CD4-positive, alpha-beta T cell treated with Interleukin-1 beta for 1 hour (primary cell): Measurements from ENCODE around the gene SYTL3.

Experiments
- DNase-seq, 2 donors: peaks; one replicate each; pipeline ENCODE4 v3.0.0-alpha.2; 2020 to 2022

The SYTL3 gene

GRCh38 chr6:158801655-158802294 lies 151.9 kb downstream of the SYTL3 start:
- DNase-seq = no peak

- DNase-seq = peak in 1 of 2 donors; percentile 76
These were observed 153.9 kb downstream of the SYTL3 start for GRCh38 chr6:158803733-158804143.

- no peak for DNase-seq
These were observed 154.4 kb downstream of the SYTL3 start for GRCh38 chr6:158804207-158804606.

GRCh38 chr6:158805698-158806377 lies 156.0 kb downstream of the SYTL3 start:
- DNase-seq = peak in 1 of 2 donors; percentile 37

- peak in 1 of 2 donors; percentile 41 for DNase-seq
These were observed 157.9 kb downstream of the SYTL3 start for GRCh38 chr6:158807515-158808441.

- DNase-seq = peak in 1 of 2 donors; percentile 19
These were observed 158.6 kb downstream of the SYTL3 start for GRCh38 chr6:158808442-158808833.

- peak; percentile 66 to 73 for DNase-seq
These were observed 159.3 kb downstream of the SYTL3 start for GRCh38 chr6:158808941-158809678.

- DNase-seq = peak in 1 of 2 donors; percentile 22
These were observed 160.6 kb downstream of the SYTL3 start for GRCh38 chr6:158810155-158811095.

- peak in 1 of 2 donors; percentile 32 for DNase-seq
These were observed 162.8 kb downstream of the SYTL3 start for GRCh38 chr6:158812611-158813010.

GRCh38 chr6:158813032-158813431 lies 163.2 kb downstream of the SYTL3 start:
- peak in 1 of 2 donors; percentile 56 for DNase-seq
